GM21576 (cell line): ENCODE measurements around the gene CGREF1.
A peak's percentile ranks its signal among the peaks of the same experiment; 100 is the strongest.
"Not testable (repeated sequence)": the region's sequence is repeated elsewhere in the genome, so short reads cannot be mapped to it uniquely, and the experiment has no call there.

Experiments
- ATAC-seq: cut with Tn5 transposase; IDR thresholded peaks from one replicate; pipeline ENCODE4 v1.9.1; 2021; ENCODE audit warnings: mild to moderate bottlenecking, moderate library complexity; ENCODE audit not compliant: unreplicated experiment

The CGREF1 gene

DNA sequence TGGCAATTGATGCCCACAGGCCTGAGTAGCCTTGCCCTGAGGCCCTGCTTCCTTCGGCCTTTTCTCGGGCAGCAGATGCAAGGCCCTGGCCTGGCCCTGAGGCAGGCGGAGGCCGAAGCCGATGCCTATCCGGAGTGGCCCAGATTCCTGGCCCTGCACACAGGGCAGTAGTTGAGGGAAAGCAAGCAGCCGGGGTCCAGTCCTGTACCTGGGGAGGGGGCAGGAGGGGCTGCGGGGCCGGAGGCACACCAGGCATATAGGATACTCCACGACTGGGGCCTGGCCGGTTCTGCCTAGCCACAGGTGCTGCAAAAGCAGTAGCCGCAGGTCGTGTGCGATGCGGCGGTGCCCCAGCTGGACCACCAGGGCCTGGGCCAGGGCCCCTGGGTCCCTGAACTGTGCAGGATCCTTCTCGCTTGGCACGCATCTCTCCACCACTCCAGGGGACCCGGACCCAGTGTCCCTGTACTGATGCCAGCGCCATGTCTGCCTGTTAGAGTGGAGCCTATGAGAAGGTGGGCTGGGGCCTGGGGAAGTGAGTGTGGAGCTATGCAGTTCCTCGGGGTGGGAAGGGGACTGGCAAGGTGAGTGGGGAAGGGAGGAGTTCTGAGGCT lies 18.5 kb upstream of the CGREF1 start:
- no peak for ATAC-seq

GRCh38 chr2:27136751-27137150 lies 17.8 kb upstream of the CGREF1 start:
- ATAC-seq = no peak

DNA sequence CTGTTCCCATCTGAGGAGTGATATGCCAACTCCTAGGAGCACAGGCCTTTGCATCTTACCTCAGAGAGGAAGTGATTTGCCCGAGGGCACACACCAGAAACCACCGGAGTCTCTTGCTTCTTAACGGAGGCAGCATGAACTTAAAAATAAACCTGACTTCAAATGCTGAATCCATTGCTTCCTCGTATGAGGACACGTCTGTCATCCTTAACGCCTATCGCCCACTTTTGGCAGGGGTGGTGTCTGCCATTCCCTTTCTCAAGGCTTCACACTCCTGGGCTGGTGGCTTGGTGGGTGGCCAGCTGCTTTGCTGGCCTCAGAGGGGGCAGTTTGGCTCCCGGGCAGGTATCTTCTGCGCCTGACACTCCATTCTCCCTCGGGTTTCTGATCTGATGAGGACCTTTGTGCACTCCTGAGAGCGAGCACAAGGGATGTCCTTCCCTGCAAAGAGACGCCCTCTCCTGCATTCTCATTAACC lies 16.6 kb upstream of the CGREF1 start:
- no peak for ATAC-seq

GRCh38 chr2:27134781-27135477 lies 16.0 kb upstream of the CGREF1 start:
- ATAC-seq = no peak

DNA sequence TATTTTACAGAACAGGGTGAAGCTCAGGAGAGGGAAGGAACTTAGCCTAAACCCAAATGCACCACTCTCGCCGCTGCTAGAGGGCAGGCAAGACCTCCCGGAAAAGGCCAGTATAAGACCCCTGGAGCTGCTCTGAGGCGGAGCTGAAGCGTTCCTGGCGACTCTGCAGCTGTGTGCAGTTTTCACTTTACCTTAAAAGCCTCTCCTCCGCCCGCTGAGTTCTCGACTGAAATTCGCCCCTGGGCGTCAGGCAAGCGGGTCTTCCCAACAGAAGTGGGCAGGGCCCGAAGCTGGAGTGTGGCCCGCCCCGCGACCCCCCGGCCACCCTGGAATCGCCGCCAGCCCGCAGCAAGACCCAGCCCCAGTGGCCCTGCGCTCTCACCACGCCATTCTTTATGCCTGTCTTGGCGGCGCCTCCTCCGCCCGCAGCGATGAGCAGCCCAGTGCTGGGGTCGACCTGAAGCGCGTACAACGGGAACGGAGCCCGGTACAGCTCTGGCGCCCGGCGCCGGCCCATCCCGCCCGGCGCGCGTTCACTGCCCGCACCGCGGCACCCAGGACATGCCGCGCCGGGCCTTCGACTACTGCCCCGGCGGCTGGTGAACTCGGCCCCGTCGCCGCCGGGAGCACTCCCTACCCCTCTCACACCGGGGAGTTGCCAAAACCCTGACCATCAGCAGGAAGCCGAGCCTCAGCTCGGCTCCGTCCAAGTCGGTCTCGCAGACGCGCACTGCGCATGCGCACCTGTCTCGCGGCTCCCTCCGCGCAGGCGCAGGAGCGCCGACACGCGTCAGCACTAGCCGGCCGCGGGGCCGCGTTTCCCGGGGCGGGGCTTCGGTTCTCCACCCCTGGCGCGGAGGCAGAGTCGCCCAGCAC lies 15.2 kb upstream of the CGREF1 start, which contains the start of gene PREB:
Gene PREB, minus strand, starts transcription at position 732 of the 876 bp plus-strand sequence. Its CDS starts 215 bp downstream, at position 517.
- peak; percentile 81 for ATAC-seq

GRCh38 chr2:27133195-27133875 lies 14.4 kb upstream of the CGREF1 start:
- no peak for ATAC-seq

- no peak for ATAC-seq
These were observed 12.5 kb upstream of the CGREF1 start for GRCh38 chr2:27131429-27131828.

DNA sequence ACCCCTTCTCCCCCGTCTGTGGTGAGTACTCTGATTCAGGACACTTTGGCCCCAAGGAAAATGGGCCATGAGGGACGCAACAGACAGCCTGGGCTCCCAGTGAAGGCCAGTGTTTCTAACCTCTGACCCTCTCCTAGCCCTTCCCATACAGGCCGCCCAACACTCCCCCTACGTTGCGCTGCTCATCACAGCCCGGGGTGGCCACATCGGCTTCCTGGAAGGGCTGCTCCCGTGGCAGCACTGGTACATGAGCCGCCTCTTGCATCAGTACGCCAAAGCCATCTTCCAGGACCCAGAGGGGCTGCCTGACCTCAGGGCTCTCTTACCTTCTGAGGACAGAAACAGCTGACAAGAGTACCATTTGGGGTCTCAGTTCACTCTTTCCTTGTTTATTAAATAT lies 11.5 kb upstream of the CGREF1 start:
- no peak for ATAC-seq

- no peak for ATAC-seq
These were observed 10.0 kb upstream of the CGREF1 start for GRCh38 chr2:27128668-27129571.

- no peak for ATAC-seq
These were observed 9.1 kb upstream of the CGREF1 start for GRCh38 chr2:27127883-27128667.

DNA sequence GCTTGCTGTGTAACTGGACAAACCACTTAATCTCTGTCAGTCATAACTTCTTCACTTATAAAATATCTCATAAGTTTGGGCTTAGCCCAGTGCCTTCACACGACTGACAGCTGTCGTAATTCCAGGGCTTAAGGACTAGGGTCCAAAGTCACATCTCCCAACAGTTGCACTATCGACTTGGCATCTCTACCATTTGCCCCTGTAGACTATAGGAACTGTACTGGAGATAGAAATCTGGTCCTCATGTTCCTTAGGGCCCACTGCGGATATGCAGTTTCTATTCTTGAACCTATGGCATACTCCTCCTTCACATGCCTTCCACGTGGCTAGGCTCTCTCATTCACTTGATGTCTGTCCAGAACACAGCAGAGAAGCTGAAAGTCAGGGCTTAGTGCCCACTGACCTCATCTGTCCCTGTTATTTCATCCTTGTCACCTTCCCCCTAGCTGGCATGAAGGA lies 7.4 kb upstream of the CGREF1 start:
- ATAC-seq = no peak

- ATAC-seq = no peak
These were observed 6.2 kb upstream of the CGREF1 start for GRCh38 chr2:27125104-27125503.

DNA sequence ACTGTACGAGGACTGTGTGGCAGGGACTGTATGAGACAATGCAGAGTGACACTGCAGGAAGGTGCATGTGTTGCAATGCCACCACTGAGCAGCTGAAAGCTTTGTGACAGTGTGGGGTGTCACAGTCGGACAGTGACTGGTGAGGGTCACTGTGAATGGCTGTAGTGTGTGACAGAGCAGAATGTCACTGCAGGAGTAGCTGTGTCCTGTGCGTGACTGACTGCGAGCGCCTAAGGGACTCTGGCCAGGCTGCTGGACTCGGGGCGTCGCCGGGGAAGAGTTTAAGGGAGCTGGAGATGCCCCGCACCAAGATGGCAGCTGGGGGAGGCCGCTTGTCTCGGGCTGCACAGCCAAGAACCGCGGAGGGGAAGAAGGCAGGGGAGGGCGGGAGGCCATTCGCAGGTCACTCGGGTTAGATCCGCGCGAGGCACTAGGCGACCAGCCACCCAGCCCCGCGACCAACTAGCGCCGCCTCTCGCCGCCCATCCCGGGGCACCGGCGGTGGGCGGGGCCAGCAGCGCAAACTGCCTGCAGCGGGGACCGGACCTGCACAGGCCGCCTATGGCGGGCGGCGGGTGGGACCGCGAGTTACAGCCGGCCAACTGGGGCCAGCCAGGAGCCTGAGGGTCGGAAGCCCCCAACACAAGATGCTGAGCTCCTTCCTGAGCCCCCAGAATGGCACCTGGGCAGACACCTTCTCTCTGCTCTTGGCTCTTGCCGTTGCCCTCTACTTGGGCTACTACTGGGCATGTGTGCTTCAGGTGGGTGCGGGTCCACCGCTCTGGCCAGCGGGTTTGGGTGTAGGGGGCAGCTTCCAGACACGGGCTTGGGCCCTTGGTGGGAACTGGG lies 4.6 kb upstream of the CGREF1 start, which contains the start of gene ABHD1:
Gene ABHD1, plus strand, starts transcription at position 514 of the 849 bp plus-strand sequence. Its CDS starts 134 bp downstream, at position 648.
- ATAC-seq = no peak

GRCh38 chr2:27122791-27123190 lies 3.9 kb upstream of the CGREF1 start:
- no peak for ATAC-seq

GRCh38 chr2:27121906-27122305 lies 3.0 kb upstream of the CGREF1 start:
- ATAC-seq = no peak

- not testable (repeated sequence) for ATAC-seq
These were observed 372 bp upstream of the CGREF1 start for GRCh38 chr2:27119330-27119670.

- ATAC-seq = no peak
These were observed 868 bp downstream of the CGREF1 start for GRCh38 chr2:27117995-27118524.

DNA sequence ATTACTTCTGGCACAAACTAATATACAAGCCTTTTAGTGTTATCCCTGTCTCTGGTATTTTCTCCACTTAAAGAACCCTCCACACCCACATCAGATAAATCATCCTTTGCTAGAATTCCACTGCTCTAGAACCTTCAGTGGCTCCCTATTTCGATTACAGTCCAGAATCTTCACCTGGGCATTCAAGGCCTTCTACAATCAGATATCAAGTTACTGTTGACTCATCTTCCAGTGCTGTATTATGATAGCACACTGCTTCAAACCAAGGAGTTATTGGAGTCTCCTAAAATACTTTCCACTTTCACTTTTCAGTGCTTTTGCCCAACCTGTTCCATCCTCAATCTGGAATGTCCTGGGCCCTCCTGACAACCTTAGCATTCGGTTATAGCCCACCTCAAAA lies 3.4 kb downstream of the CGREF1 start:
- ATAC-seq = no peak
